CD4-positive, alpha-beta T cell (primary cell): ENCODE data around the gene FRS3. TPM values are rescaled to one million over a fixed set of nuclear protein-coding genes. Genes with fewer than 3 reads are reported as not detected.
A peak's percentile ranks its signal among the peaks of the same experiment; 100 is the strongest.

Experiments
- ATAC-seq: fragments of 200-7000 bp; cut with Tn5 transposase; one replicate; pipeline ENCODE4 v1.10.0; 2022; ENCODE audit warnings: mild to moderate bottlenecking; ENCODE audit not compliant: poor library complexity
- CTCF ChIA-PET: fragments of 350-600 bp; sonication (Branson Sonifier 250); formaldehyde crosslinking; loops from one replicate; lab custom pipeline; 2021; ENCODE audit warnings: antibody characterized with exemption, inconsistent platforms; lab: Charles Lee
- POLR2A ChIA-PET: fragments of 350-600 bp; sonication (Branson Sonifier 250); formaldehyde crosslinking; loops from one replicate; lab custom pipeline; 2021; ENCODE audit warnings: antibody characterized with exemption, inconsistent platforms; lab: Charles Lee
- DNase-seq, 14 experiments: peaks; one replicate each; pipeline ENCODE4 v3.0.0-alpha.2; 2013 to 2020; ENCODE audit warnings: mixed read lengths in 2 of 14
- H3K27ac ChIP-seq, 2 donors: one replicate each; pipeline versions ENCODE4 v1.5.1 to v1.7.0; 2013; ENCODE audit warnings: low read length in 2 of 2, low read depth in 1 of 2, mild to moderate bottlenecking in 1 of 2
- H3K27me3 ChIP-seq, 2 experiments: 1 replicate in 1 of 2; 2 replicates in 1 of 2; pipeline versions ENCODE4 v1.6.1 to v1.7.0; 2013; ENCODE audit warnings: low read length in 2 of 2, control low read depth in 1 of 2, mild to moderate bottlenecking in 1 of 2, moderate library complexity in 1 of 2; ENCODE audit not compliant: insufficient read depth in 2 of 2, control insufficient read depth in 1 of 2
- H3K36me3 ChIP-seq: one replicate; pipeline ENCODE4 v1.6.1; 2013; ENCODE audit warnings: low read length, control low read depth; ENCODE audit not compliant: insufficient read depth
- H3K4me1 ChIP-seq: one replicate; pipeline ENCODE4 v1.6.1; 2013; ENCODE audit warnings: low read length, control low read depth; ENCODE audit not compliant: insufficient read depth
- H3K4me3 ChIP-seq: one replicate; pipeline ENCODE4 v1.5.1; 2013; ENCODE audit warnings: mild to moderate bottlenecking, low read length, moderate library complexity
- H3K9me3 ChIP-seq, 2 experiments: 1 replicate in 1 of 2; 2 replicates in 1 of 2; pipeline versions ENCODE4 v1.6.1 to v1.7.0; 2013; ENCODE audit warnings: low read length in 2 of 2, mild to moderate bottlenecking in 2 of 2, control low read depth in 1 of 2, moderate library complexity in 1 of 2; ENCODE audit not compliant: control insufficient read depth in 1 of 2, insufficient read depth in 1 of 2
- H3K27ac Mint-ChIP-seq: one replicate; pipeline ENCODE4 v1.8.0; 2020; ENCODE audit warnings: mixed read lengths
- H3K27me3 Mint-ChIP-seq: one replicate; pipeline ENCODE4 v1.8.0; 2021; ENCODE audit warnings: mixed read lengths
- H3K36me3 Mint-ChIP-seq: one replicate; pipeline ENCODE4 v1.8.0; 2021; ENCODE audit warnings: low read depth, mixed read lengths
- H3K4me1 Mint-ChIP-seq: one replicate; pipeline ENCODE4 v1.8.0; 2021; ENCODE audit warnings: low read depth, mixed read lengths
- H3K4me3 Mint-ChIP-seq: one replicate; pipeline ENCODE4 v1.8.0; 2020; ENCODE audit warnings: mild to moderate bottlenecking, mixed read lengths
- H3K9me3 Mint-ChIP-seq: one replicate; pipeline ENCODE4 v1.8.0; 2020; ENCODE audit warnings: mixed read lengths
- intact Hi-C, 2 experiments: fragments of 100-400 bp; cut with DNase I in 1 of 2; cut with micrococcal nuclease in 1 of 2; formaldehyde crosslinking; loops; one replicate each; pipeline versions ENCODE4 v1.15.1 to v1.9.0; 2023 to 2025; cut with DNase I, micrococcal nuclease
- total RNA-seq, 174 experiments: library from RNA in 2 of 174; stranded (reverse) in 2 of 174; gene quantifications; one replicate each; pipeline ENCODE4 v1.2.3 and lab custom pipeline; 2021 to 2026
- TF ChIP-seq, protein P1 (sequence below): fragments of 200-600 bp; IDR thresholded peaks from one replicate; pipeline ENCODE4 v1.8.0; 2022; ENCODE audit warnings: antibody characterized with exemption, mild to moderate bottlenecking

FRS3 gene
- total RNA-seq, 2 experiments from 2014 or later, result 4.6 to 5.4 TPM

DNA sequence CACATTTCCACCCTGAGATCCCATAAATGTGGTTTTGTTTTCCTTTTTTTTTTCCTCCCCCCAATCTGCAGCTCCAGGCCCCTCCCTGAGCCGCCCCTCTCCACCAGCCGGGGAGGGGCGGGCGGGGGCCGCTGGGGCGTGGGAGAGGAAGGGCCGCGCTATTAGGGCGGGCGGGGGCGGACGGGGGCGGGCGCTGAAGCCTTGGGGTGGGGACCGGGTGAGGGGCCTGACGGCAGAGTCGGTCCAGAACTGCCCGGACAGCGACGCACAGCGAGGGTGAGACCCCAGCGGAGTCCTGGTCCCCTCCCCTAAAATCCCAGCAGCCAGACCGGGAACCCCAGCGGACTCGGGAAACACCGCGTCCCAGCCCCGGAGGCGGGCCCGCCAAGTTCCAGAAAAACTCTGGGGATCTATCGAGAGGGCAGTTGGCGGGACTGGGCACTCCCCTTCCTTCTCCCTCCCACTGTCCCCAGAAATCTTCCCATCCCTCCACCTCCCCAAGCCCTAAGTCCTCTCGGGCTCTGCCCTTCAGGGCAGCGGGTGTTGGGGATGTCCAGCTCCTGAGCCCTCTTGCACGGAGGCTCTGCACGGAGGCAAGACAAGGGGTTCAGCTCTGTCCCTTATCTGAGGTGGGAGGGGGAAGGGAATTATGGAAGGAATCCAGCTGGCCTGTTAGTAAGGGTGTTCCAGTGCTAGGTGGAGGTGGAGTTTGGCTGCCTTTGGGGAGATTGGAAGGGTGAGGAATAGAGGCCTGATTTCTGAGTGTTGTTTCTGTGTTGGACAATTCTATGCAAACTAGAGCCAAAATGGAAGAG lies 1.1 kb upstream of the FRS3 start, which contains the start of gene PRICKLE4:
Gene PRICKLE4 (plus strand): TSS at position 232 of the 815 bp plus-strand sequence. CDS start 2,692 bp downstream, outside the sequence.
- Histone ChIP-seq H3K9me3 (peaks cover 0 to 3% of the 10 kb centered on the region in 2 experiments), H3K4me3 (peak within 1 kb of the TSS; percentile 75), H3K27me3 (peaks cover 7 to 8% of the 10 kb centered on the region in 2 experiments), H3K4me1 (peaks cover 28% of the 10 kb centered on the region), H3K36me3 (peaks cover 10% of the 10 kb centered on the region), H3K27ac (no peak within 1 kb of the TSS)
- no peaks in the 10 kb centered on the region for H3K9me3 Mint-ChIP-seq
- H3K27ac Mint-ChIP-seq, result peak within 1 kb of the TSS; percentile 68
- ATAC-seq, result no peak
- H3K27me3 Mint-ChIP-seq, result peaks cover 11% of the 10 kb centered on the region
- POLR2A ChIA-PET, result interaction anchor here (1.1 kb wide), 1 partner anchor 270 kb away, joined by 3 read pairs; the partner anchor contains the start of gene TAF8
- H3K36me3 Mint-ChIP-seq, result peaks cover 7% of the 10 kb centered on the region
- peaks cover 25% of the 10 kb centered on the region for H3K4me1 Mint-ChIP-seq
- peak in 1 of 14 experiments; percentile 37 for DNase-seq
- H3K4me3 Mint-ChIP-seq, result peak within 1 kb of the TSS; percentile 99
- CTCF ChIA-PET, result interaction anchor here (1.2 to 2.5 kb wide), 3 partner anchors 141 to 264 kb away, joined by 3 to 8 read pairs (median 5); partner anchors contain the start of genes BYSL and MED20
- intact Hi-C loops, result loop anchor here (1.0 to 10.0 kb wide), 7 partner anchors 264 to 1114 kb away; partner anchors contain the start of gene UBR2 (in 1 of the 2)
- TF ChIP-seq, protein P1, sequence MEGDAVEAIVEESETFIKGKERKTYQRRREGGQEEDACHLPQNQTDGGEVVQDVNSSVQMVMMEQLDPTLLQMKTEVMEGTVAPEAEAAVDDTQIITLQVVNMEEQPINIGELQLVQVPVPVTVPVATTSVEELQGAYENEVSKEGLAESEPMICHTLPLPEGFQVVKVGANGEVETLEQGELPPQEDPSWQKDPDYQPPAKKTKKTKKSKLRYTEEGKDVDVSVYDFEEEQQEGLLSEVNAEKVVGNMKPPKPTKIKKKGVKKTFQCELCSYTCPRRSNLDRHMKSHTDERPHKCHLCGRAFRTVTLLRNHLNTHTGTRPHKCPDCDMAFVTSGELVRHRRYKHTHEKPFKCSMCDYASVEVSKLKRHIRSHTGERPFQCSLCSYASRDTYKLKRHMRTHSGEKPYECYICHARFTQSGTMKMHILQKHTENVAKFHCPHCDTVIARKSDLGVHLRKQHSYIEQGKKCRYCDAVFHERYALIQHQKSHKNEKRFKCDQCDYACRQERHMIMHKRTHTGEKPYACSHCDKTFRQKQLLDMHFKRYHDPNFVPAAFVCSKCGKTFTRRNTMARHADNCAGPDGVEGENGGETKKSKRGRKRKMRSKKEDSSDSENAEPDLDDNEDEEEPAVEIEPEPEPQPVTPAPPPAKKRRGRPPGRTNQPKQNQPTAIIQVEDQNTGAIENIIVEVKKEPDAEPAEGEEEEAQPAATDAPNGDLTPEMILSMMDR, result no peak

GRCh38 chr6:41779336-41779735 lies 364 bp downstream of the FRS3 start:
- Histone ChIP-seq H3K4me1 (peaks cover 24% of the 10 kb centered on the region), H3K9me3 (peaks cover 0 to 3% of the 10 kb centered on the region in 2 experiments), H3K27me3 (peaks cover 7 to 8% of the 10 kb centered on the region in 2 experiments), H3K36me3 (peaks cover 23% of the 10 kb centered on the region), H3K27ac (no peak overlapping the region), H3K4me3 (peak overlapping the region; percentile 56)
- peaks cover 25% of the 10 kb centered on the region for H3K4me1 Mint-ChIP-seq
- H3K27me3 Mint-ChIP-seq, result peaks cover 11% of the 10 kb centered on the region
- intact Hi-C loops, result loop anchor here in 1 of 2 experiments (2.0 to 5.0 kb wide), 2 partner anchors 325 to 1908 kb away; partner anchors contain the start of gene MRPS18A
- DNase-seq, result peak in 1 of 14 experiments; percentile 9
- ChIA-PET POLR2A (no interaction called here), CTCF (interaction anchor here (0.6 to 1.6 kb wide), 7 partner anchors 8 to 785 kb away, joined by 3 to 12 read pairs (median 3); partner anchors contain the start of genes BYSL, MED20, TOMM6 and UBR2)
- H3K9me3 Mint-ChIP-seq, result no peaks in the 10 kb centered on the region
- peak overlapping the region; percentile 91 for H3K4me3 Mint-ChIP-seq
- H3K27ac Mint-ChIP-seq, result peak overlapping the region; percentile 51
- TF ChIP-seq, protein P1, result no peak
- ATAC-seq, result no peak
- peaks cover 21% of the 10 kb centered on the region for H3K36me3 Mint-ChIP-seq

DNA sequence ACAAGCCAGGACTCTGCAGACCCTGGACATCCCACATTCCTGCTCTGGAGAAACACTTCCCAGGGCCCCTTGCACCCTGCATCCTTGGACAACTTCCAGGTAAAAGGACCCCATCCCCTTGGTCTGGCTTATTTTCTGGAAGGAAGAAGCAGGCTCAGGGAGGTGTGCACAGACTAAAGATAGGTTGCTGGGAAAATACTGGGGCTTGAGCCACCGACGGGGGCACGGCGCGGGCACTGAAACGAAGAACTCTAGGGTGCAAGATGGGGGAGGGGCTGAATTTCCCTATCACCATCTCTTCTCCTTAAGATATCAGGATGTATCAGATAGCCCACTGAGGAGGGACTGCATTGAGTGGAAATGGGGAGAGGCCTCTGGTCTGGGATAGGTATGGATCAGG lies 805 bp downstream of the FRS3 start:
- Histone ChIP-seq H3K36me3 (peaks cover 27% of the 10 kb centered on the region), H3K4me1 (peaks cover 24% of the 10 kb centered on the region), H3K4me3 (peak overlapping the region; percentile 56), H3K9me3 (peaks cover 0 to 3% of the 10 kb centered on the region in 2 experiments), H3K27ac (no peak overlapping the region), H3K27me3 (peaks cover 7 to 8% of the 10 kb centered on the region in 2 experiments)
- H3K4me1 Mint-ChIP-seq, result peaks cover 25% of the 10 kb centered on the region
- H3K27ac Mint-ChIP-seq, result peak overlapping the region; percentile 51
- peak overlapping the region; percentile 91 for H3K4me3 Mint-ChIP-seq
- H3K9me3 Mint-ChIP-seq, result no peaks in the 10 kb centered on the region
- ATAC-seq (no peak), DNase-seq (no peak)
- ChIA-PET CTCF (interaction anchor here (1.6 kb wide), 1 partner anchor 8 kb away, joined by 12 read pairs; the partner anchor contains the start of gene TOMM6), POLR2A (no interaction called here)
- intact Hi-C loops, result loop anchor here in 1 of 2 experiments (2.0 to 5.0 kb wide), 2 partner anchors 326 to 1908 kb away; partner anchors contain the start of gene MRPS18A
- H3K27me3 Mint-ChIP-seq, result peaks cover 11% of the 10 kb centered on the region
- H3K36me3 Mint-ChIP-seq, result peaks cover 25% of the 10 kb centered on the region
- TF ChIP-seq, protein P1, result no peak
